ENCODE data around the gene SNX1.

Gene SNX1

DNA sequence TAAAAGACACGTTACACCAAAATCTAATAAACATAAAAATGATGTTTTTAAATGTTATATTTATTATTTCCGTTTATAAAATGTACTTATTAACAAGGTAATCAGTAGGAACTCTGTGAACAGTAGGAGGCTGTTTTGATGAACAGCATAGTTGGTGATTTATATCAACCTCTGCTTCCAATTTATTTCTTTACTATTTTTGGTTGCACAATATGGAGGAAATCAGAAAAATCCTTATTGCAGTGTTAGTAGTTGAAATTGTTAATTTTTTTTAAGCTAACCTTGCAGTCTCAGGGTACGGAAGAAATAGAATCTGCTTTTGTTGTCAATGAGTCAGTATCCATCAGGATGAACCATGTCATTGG, 50.7 kb downstream of the SNX1 start:
- H3K36me3 ChIP-seq (ENCODE audit: control insufficient read depth, insufficient read depth, low read length): peaks cover 9% of the 10 kb centered on the region
- no peak overlapping the region for H3K9ac ChIP-seq (ENCODE audit: low read length)
- no peak overlapping the region for H3K27ac ChIP-seq (ENCODE audit: low read depth, low read length)
- H3K4me1 ChIP-seq (ENCODE audit: control insufficient read depth, insufficient read depth, low read length): no peaks in the 10 kb centered on the region
- no peak overlapping the region for H3K4me3 ChIP-seq (ENCODE audit: low read length)
- no peaks in the 10 kb centered on the region for H3K27me3 ChIP-seq (ENCODE audit: control insufficient read depth, insufficient read depth, low read length)

DNA sequence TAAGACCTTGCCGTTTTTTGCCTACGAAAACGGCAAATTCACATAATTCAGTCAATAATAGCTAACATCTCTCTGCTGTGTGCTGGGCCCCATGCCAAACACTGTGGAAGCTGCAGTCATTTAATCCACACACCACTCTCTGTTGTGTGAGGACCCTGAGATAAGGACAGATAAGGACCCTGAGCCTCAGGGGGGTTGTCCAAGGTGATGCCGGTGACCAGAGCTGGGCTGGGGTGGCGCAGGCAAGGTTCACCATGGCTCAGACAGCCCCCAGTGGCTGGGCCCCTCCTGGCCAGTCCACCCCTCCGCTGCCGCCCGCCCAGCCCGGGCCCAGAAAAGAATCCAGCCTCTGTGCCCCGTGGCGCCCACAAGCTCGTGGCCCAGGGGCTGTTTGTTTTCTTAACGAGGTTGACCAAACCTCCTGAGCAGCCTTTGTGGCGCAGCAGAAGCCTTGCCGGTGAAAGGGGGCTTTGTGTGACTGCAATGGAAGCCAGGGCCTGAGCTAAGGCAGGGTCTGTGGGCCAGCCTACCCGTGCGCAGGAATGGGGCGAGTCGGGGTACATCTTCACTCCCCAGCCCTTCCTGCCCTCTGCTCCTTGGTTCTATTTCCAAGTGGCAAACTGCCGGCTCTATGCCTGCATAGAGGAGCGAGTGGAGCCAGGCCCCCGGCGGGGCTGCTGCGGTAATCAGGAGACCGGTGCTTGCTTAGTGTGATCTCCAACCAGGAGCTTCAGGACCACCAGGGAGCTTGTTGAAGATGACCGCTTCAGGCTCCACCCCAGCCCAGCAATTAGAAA, 51.3 kb downstream of the SNX1 start:
- Histone ChIP-seq H3K27me3 (ENCODE audit: control insufficient read depth, insufficient read depth, low read length) (no peaks in the 10 kb centered on the region), H3K9ac (ENCODE audit: low read length) (no peak overlapping the region), H3K27ac (ENCODE audit: low read depth, low read length) (no peak overlapping the region), H3K4me3 (ENCODE audit: low read length) (no peak overlapping the region), H3K4me1 (ENCODE audit: control insufficient read depth, insufficient read depth, low read length) (no peaks in the 10 kb centered on the region), H3K36me3 (ENCODE audit: control insufficient read depth, insufficient read depth, low read length) (peaks cover 6% of the 10 kb centered on the region)

DNA sequence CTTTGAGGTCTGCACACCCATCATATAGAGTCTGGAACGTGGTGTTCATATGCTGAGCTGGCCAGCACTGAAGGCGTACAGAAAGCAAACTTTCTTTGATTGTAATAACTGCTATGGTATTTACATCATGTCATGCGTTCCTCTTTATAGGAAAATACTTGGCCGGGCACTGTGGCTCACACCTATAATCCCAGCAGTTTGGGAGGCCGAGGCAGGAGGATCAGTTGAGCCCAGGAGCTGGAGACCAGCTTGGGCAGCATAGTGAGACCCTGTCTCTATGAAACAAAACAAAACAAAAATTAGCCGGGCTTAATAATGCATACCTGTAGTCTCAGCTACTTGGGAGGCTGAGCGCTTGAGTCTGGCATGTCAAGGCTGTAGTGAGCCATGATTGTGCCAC, 52.4 kb downstream of the SNX1 start:
- H3K27me3 ChIP-seq (ENCODE audit: control insufficient read depth, insufficient read depth, low read length): peaks cover 7% of the 10 kb centered on the region
- H3K4me1 ChIP-seq (ENCODE audit: control insufficient read depth, insufficient read depth, low read length): peaks cover 2% of the 10 kb centered on the region
- H3K36me3 ChIP-seq (ENCODE audit: control insufficient read depth, insufficient read depth, low read length): peaks cover 6% of the 10 kb centered on the region
- H3K27ac ChIP-seq (ENCODE audit: low read depth, low read length): no peak overlapping the region
- H3K4me3 ChIP-seq (ENCODE audit: low read length): no peak overlapping the region
- H3K9ac ChIP-seq (ENCODE audit: low read length): no peak overlapping the region

DNA sequence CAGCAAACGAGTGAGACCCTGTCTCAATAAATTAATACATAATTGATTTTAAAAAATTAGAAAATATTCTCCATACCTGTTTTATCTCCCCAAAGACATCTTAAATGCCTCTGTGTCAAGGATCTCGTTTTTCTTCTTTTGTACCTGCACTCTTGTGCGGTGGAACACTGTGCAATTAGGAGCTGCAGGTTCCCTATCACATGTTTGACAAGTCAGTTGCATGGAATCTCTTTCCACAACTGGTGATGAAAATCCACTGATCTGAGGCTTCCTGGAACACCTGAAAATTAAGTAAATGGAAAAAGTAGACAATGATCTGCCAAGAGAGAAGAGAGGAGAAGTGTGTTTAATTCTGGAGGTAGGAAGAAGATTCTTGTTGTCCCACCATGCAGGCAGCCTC, 52.8 kb downstream of the SNX1 start:
- Histone ChIP-seq H3K27me3 (ENCODE audit: control insufficient read depth, insufficient read depth, low read length) (peaks cover 8% of the 10 kb centered on the region), H3K9ac (ENCODE audit: low read length) (no peak overlapping the region), H3K4me1 (ENCODE audit: control insufficient read depth, insufficient read depth, low read length) (peaks cover 2% of the 10 kb centered on the region), H3K4me3 (ENCODE audit: low read length) (no peak overlapping the region), H3K36me3 (ENCODE audit: control insufficient read depth, insufficient read depth, low read length) (peaks cover 2% of the 10 kb centered on the region), H3K27ac (ENCODE audit: low read depth, low read length) (no peak overlapping the region)

DNA sequence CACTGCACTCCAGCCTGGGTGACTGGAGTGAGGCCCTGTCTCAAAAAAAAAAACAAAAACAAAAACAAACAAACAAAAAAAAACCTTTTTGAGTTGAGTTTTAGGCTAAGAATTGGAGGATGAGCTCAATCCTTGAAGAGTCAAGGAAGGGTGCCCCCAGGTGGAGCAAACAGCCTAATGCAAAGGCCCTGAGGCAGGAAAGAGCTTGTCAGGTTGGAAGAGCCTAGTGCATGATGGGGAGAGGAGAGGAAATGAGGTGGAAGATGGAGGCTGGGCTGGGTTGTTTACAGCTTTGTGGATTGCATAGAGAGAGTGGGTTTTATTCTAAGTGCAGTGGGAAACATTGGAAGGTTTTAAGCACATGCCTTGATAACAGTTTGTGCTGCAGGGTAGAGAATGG, 53.6 kb downstream of the SNX1 start:
- H3K36me3 ChIP-seq (ENCODE audit: control insufficient read depth, insufficient read depth, low read length): no peaks in the 10 kb centered on the region
- peaks cover 4% of the 10 kb centered on the region for H3K4me1 ChIP-seq (ENCODE audit: control insufficient read depth, insufficient read depth, low read length)
- no peak overlapping the region for H3K27ac ChIP-seq (ENCODE audit: low read depth, low read length)
- no peak overlapping the region for H3K9ac ChIP-seq (ENCODE audit: low read length)
- H3K27me3 ChIP-seq (ENCODE audit: control insufficient read depth, insufficient read depth, low read length): peaks cover 8% of the 10 kb centered on the region
- H3K4me3 ChIP-seq (ENCODE audit: low read length): no peak overlapping the region

DNA sequence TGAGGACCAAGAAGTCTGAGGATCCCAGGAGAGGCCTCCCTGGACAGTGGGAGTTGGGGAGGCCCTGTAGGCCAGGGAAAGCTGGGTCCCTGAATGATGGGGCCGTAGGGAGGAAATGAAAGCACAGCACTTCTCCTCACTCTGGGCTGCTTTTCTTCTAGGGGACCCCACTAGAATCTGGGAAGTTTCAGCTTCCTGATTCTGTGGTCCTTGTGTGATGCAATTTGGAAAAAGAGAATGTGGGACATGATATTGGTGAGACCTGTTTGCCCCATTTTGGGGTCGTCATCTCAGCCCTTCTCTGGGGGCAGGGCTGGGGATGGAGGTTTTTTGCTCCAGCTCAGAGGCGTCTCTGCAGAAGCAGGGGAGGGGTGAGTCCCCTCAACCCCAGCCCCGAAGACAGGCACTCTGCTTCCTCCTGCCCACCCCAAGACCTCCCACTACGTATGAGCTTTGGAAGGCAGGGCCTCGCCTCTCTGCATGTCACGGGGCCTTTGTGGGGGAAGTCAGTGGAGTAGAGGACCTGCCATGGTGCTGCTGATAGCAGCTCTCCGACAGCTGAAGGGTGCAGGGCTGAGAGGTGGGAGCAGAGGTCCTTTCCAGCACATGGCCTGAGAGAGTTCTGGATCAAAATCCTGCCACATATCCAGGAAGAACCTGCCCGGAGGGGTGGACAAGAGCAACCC, 54.3 kb downstream of the SNX1 start:
- no peak overlapping the region for H3K9ac ChIP-seq (ENCODE audit: low read length)
- H3K4me1 ChIP-seq (ENCODE audit: control insufficient read depth, insufficient read depth, low read length): peaks cover 4% of the 10 kb centered on the region
- no peak overlapping the region for H3K4me3 ChIP-seq (ENCODE audit: low read length)
- H3K36me3 ChIP-seq (ENCODE audit: control insufficient read depth, insufficient read depth, low read length): no peaks in the 10 kb centered on the region
- no peak overlapping the region for H3K27ac ChIP-seq (ENCODE audit: low read depth, low read length)
- peaks cover 8% of the 10 kb centered on the region for H3K27me3 ChIP-seq (ENCODE audit: control insufficient read depth, insufficient read depth, low read length)

DNA sequence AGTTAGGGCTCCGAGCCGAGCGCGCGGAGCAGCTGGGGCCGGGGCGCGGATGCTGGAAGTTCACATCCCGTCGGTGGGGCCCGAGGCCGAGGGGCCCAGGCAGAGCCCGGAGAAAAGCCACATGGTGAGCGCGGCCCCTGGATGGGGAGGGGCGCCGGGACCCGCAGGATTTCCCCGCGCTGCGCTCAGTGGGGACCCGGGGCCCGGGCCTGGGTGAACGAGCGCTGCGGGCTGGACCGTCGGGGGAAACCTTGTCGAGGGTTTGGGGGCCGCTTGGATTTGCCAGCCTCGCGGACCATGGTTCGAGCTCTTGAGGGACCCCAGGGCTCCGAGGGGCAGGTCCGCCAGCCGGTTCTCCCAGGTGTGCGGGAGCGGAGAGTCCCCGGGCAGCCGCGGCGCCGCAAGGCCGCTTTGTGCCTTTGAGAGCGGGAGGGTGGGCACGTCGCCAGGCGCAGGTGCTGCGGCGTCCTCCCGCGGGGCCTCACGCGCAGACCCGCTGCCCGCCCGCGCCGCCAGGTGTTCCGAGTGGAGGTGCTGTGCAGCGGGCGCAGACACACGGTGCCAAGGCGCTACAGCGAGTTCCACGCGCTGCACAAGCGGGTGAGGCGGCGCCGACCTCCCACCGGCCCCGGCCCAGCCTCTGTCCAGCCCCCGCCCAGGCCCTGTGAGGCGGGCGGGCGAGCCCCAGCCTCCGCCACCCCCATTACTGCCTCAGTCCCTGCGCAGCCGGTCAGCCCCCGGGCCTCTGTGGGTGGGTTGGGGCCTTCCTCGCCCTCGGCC, 56.1 kb downstream of the SNX1 start, which contains the start of gene SNX22:
Gene SNX22 (plus strand): TSS at position 5 of the 780 bp plus-strand sequence. CDS start 45 bp downstream, at position 50.
- Histone ChIP-seq H3K36me3 (ENCODE audit: control insufficient read depth, insufficient read depth, low read length) (peaks cover 12% of the 10 kb centered on the region), H3K9ac (ENCODE audit: low read length) (no peak within 1 kb of the TSS), H3K4me3 (ENCODE audit: low read length) (peak within 1 kb of the TSS; percentile 46), H3K27ac (ENCODE audit: low read depth, low read length) (no peak within 1 kb of the TSS), H3K27me3 (ENCODE audit: control insufficient read depth, insufficient read depth, low read length) (peaks cover 8% of the 10 kb centered on the region), H3K4me1 (ENCODE audit: control insufficient read depth, insufficient read depth, low read length) (peaks cover 4% of the 10 kb centered on the region)

DNA sequence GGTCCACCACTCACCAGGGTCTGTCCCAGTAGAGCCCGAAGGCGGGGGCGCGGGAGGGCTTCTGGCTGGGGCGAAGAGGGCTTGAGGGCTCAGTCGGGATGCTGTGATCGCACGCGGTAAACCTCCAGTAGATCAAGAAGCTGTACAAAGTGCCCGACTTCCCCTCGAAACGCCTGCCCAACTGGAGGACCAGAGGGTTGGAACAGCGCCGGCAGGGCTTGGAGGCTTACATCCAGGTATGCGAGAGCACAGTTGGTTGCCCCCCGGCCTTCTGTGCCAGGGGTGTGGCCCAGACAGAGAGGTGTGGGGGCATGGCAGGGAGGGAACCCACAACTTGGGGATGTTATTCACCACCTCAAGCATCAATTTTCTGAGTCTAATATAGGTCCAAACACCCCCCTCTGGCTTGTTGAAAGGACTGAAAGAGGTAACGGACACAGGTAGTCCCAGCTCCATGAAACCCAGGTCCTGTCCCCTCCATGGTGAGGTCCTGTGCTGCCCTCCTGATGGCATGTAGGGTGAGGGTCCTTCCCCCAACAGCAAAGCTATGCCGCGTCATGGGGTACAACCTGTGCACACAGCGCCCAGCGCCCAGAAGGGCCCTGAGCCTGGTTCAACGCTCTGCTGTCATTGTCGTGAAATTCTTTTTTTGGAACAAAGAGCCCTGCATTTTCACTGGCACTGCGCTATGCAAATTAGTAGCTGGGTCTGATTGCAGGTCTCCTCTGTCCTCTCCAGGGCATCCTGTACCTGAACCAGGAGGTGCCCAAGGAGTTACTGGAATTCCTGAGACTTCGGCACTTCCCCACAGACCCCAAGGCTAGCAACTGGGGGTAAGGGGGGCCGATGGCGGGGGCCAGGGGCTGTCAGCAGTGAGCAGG, 57.0 kb downstream of the SNX1 start:
- Histone ChIP-seq H3K27ac (ENCODE audit: low read depth, low read length) (no peak overlapping the region), H3K27me3 (ENCODE audit: control insufficient read depth, insufficient read depth, low read length) (peaks cover 8% of the 10 kb centered on the region), H3K4me1 (ENCODE audit: control insufficient read depth, insufficient read depth, low read length) (peaks cover 4% of the 10 kb centered on the region), H3K9ac (ENCODE audit: low read length) (no peak overlapping the region), H3K4me3 (ENCODE audit: low read length) (peak overlapping the region; percentile 46), H3K36me3 (ENCODE audit: control insufficient read depth, insufficient read depth, low read length) (peaks cover 20% of the 10 kb centered on the region)

DNA sequence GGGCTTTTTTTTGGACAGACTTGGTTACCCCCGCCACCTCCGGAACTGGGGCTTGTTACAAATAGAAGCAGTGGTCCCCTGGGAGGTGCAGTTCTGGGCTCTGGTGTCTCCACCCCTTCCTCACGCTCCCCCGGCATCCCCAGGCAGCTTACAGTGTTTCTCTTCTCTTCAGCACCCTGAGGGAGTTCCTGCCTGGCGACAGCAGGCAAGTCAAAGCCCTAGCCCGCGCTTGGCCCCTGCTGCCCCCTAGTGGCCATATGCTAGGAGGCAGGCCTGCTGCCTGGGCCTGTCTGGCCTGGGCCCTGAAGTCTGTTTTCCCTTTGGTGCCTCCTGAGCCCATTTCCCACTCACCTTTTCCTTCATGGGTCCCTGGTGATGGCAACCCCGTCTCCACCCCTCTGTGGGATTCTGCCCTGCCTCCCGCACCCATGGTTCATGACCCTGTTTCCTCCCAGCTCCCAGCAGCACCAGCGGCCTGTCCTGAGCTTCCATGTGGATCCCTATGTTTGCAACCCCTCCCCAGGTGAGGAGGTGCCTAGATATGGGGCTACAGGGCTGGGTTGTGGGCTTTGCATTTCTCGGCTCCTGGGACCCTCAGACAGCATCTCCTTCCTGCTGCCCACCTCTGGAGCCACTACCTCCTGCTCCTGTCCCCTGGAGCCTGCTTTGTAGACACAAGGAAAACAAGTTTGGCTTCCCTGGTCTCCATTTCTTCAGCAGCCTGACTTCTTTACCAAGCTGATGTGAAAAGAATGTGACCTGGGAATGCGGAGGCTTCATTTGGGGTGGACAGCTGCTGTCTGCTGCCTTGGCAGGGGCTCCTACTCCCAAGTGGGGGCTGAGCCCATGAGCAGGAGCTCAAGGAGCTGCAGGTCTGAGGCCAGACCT, 57.9 kb downstream of the SNX1 start:
- Histone ChIP-seq H3K27me3 (ENCODE audit: control insufficient read depth, insufficient read depth, low read length) (peaks cover 8% of the 10 kb centered on the region), H3K36me3 (ENCODE audit: control insufficient read depth, insufficient read depth, low read length) (peaks cover 29% of the 10 kb centered on the region), H3K4me3 (ENCODE audit: low read length) (peak overlapping the region; percentile 25), H3K4me1 (ENCODE audit: control insufficient read depth, insufficient read depth, low read length) (peaks cover 4% of the 10 kb centered on the region), H3K9ac (ENCODE audit: low read length) (no peak overlapping the region), H3K27ac (ENCODE audit: low read depth, low read length) (no peak overlapping the region)

DNA sequence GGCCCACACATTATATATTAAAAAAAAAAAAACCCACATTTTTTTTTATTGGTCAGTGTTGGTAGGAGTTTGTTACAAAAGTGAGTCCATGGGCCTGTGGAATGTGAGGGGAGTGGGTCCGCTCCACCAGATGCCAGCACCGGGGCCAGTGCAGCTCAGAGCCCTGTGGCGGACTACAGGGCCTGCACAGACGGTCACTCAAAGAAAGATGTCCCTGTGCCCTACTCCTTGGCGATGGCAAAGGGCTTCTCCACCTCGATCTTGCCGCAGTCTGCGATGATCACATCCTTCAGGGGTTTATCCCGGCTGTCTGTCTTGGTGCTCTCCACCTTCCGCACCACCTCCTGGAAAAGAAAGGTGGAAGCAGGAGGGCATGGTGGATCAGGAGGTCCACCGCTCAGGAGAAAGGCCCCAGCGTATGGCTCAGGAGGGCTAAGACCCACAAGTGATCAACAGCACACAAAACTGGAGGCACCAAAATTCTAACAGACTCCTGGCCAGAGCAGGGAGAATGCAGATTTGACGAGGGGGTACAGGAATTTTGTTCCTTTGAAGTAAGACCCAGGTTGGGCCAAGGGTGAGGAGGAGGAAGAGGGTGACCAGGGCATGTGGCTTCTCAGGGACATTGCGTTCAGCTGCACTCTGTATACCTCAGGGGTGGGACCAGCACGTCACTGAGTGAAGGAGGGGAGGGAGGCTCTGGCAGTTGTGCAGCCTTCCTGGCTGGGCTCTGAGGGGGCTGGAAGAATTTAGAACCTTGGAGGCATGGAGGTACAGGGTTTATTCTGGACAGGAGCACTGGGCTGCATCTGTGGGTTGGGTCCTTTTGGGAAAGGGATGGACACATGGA, 60.2 kb downstream of the SNX1 start:
- no peak overlapping the region for H3K4me3 ChIP-seq (ENCODE audit: low read length)
- peaks cover 4% of the 10 kb centered on the region for H3K4me1 ChIP-seq (ENCODE audit: control insufficient read depth, insufficient read depth, low read length)
- H3K36me3 ChIP-seq (ENCODE audit: control insufficient read depth, insufficient read depth, low read length): peaks cover 43% of the 10 kb centered on the region
- H3K27me3 ChIP-seq (ENCODE audit: control insufficient read depth, insufficient read depth, low read length): peaks cover 8% of the 10 kb centered on the region
- no peak overlapping the region for H3K27ac ChIP-seq (ENCODE audit: low read depth, low read length)
- no peak overlapping the region for H3K9ac ChIP-seq (ENCODE audit: low read length)

All from rectal smooth muscle tissue (tissue), 1 donor.